ENCODE data around the gene DNAH2.

GRCh38 chr17:7695586-7695985 is 22.0 kb upstream of the DNAH2 start:
- TF ChIP-seq CTCF (IDR thresholded peaks at IDR 0.05) (no peak), EZH2 (IDR thresholded peaks at IDR 0.05) (no peak)

All from neural progenitor cell (in vitro differentiated cells).